HG02870 (cell line): ENCODE measurements around the gene JAG2.

Experiments used
- ATAC-seq: cut with Tn5 transposase; IDR thresholded peaks from one replicate; pipeline ENCODE4 v1.9.1; 2021; ENCODE audit warnings: mild to moderate bottlenecking, moderate library complexity; ENCODE audit not compliant: unreplicated experiment

Gene JAG2

GRCh38 chr14:105094193-105094907 is 74.2 kb downstream of the JAG2 start:
- ATAC-seq, result no peak

- ATAC-seq, result peak; percentile 51
Measured at GRCh38 chr14:105093431-105094192, 75.0 kb downstream of the JAG2 start.

GRCh38 chr14:105093038-105093430 is 75.5 kb downstream of the JAG2 start:
- ATAC-seq, result no peak

- no peak for ATAC-seq
Measured at GRCh38 chr14:105092171-105093037, 76.2 kb downstream of the JAG2 start.

- no peak for ATAC-seq
Measured at GRCh38 chr14:105091517-105092170, 76.9 kb downstream of the JAG2 start.

GRCh38 chr14:105091054-105091516 is 77.5 kb downstream of the JAG2 start:
- no peak for ATAC-seq
